ENCODE measurements around the gene NHERF1. TPM values are rescaled to one million over a fixed set of nuclear protein-coding genes. Genes with fewer than 3 reads are reported as not detected.
A peak's percentile ranks its signal among the peaks of the same experiment; 100 is the strongest.

NHERF1 gene
- total and polyA plus RNA-seq, 2 of the 13 experiments (the other 11 are each of a cell fraction or from before 2014, with no cell fraction given) = 169 to 269 TPM

- peak; percentile 48; the same call in 1 of the 2 replicates for TF ChIP-seq HNF1B (CRISPR knock-in tag; IDR thresholded peaks at IDR 0.05)
- TF ChIP-seq ESRRA (CRISPR knock-in tag; IDR thresholded peaks at IDR 0.05; ENCODE audit: low read depth) = no peak
- TF ChIP-seq MNT (IDR thresholded peaks at IDR 0.05) = no peak
- no peak for TF ChIP-seq ZNF614 (CRISPR knock-in tag; IDR thresholded peaks at IDR 0.05; ENCODE audit: borderline replicate concordance)
- no peak for TF ChIP-seq MEF2D (CRISPR knock-in tag; IDR thresholded peaks at IDR 0.05)
- TF ChIP-seq RBM22 (optimal IDR thresholded peaks at IDR 0.05; ENCODE audit: low read length) = peak; percentile 14
- no peak for TF ChIP-seq SRSF9 (IDR thresholded peaks at IDR 0.05; ENCODE audit: borderline replicate concordance, insufficient read depth, low read depth, low read length, poor library complexity, severe bottlenecking)
- TF ChIP-seq AGO2 (optimal IDR thresholded peaks at IDR 0.05; ENCODE audit: low read depth, low read length) = peak; percentile 96
- no peak for TF ChIP-seq CBX5 (CRISPR knock-in tag; IDR thresholded peaks at IDR 0.05; ENCODE audit: borderline replicate concordance)
- no peak for TF ChIP-seq ZSCAN9 (CRISPR knock-in tag; IDR thresholded peaks at IDR 0.05; ENCODE audit: borderline replicate concordance)
- TF ChIP-seq FOXC1 (CRISPR knock-in tag; IDR thresholded peaks at IDR 0.05; ENCODE audit: borderline replicate concordance) = no peak
- no peak for TF ChIP-seq ATF7-NPFF (CRISPR knock-in tag; IDR thresholded peaks at IDR 0.05; ENCODE audit: low read depth)
- TF ChIP-seq ZNF225 (CRISPR knock-in tag; IDR thresholded peaks at IDR 0.05) = no peak
- TF ChIP-seq PCBP1 (IDR thresholded peaks at IDR 0.05; ENCODE audit: borderline replicate concordance, low read depth, low read length) = 0 out of 2 replicates have a peak, but pooled peaks have one; percentile 40
- TF ChIP-seq HHEX (CRISPR knock-in tag; IDR thresholded peaks at IDR 0.05) = no peak
- no peak for TF ChIP-seq ZNF33A (CRISPR knock-in tag; IDR thresholded peaks at IDR 0.05; ENCODE audit: borderline replicate concordance)
- TF ChIP-seq ZNF280B (CRISPR knock-in tag; IDR thresholded peaks at IDR 0.05; ENCODE audit: borderline replicate concordance) = no peak
- TF ChIP-seq RELA (CRISPR knock-in tag; IDR thresholded peaks at IDR 0.05) = no peak
- TF ChIP-seq ZNF430 (CRISPR knock-in tag; IDR thresholded peaks at IDR 0.05) = no peak
- no peak for TF ChIP-seq ZBTB2 (CRISPR knock-in tag; IDR thresholded peaks at IDR 0.05; ENCODE audit: low read depth)
- TF ChIP-seq SP2 (CRISPR knock-in tag; IDR thresholded peaks at IDR 0.05) = peak; percentile 25; the same call in 1 of the 2 replicates
- TF ChIP-seq SRSF1 (optimal IDR thresholded peaks at IDR 0.05; ENCODE audit: low read depth, low read length) = no peak
These were observed 19.8 kb downstream of the NHERF1 start (continued) for GRCh38 chr17:74768069-74768762.
